ENCODE measurements around the gene MCM7. TPM values are rescaled to one million over a fixed set of nuclear protein-coding genes. Genes with fewer than 3 reads are reported as not detected.

MCM7 gene
- total and polyA plus RNA-seq, 2 of the 4 experiments (the other 2 are of a cell fraction) = 104 to 137 TPM

DNA sequence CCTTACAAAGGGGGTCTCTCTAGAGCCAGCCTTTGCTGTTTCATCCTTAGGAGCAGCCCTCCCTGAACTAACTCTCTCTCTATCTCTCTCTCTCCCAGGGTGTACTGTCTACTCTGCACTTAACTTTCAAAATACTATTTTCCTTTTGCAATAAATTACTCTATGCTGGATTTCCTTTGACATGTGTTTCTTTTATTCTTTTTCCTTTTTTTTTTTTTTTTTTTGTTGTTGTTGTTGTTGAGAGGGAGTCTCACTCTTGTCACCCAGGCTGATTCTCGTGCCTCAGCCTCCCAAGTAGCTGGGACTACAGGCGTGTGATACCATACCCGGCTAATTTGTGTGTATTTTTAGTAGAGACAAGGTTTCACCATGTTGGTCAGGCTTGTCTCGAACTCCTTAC lies 18.2 kb downstream of the MCM7 start:
- Histone ChIP-seq H3K9me3 (ENCODE audit: control insufficient read depth, insufficient read depth, low read length) (no peaks in the 10 kb centered on the region), H2BK5ac (ENCODE audit: low read depth, low read length, poor library complexity, severe bottlenecking) (peak overlapping the region; percentile 26), H3K4ac (ENCODE audit: low read depth, low read length) (peak overlapping the region; percentile 55; the same call in 1 of the 2 replicates), H2AK5ac (ENCODE audit: low read depth, low read length) (peak overlapping the region; percentile 48), H3K14ac (replicated peaks; ENCODE audit: low read depth, low read length) (no peak overlapping the region), H3K18ac (ENCODE audit: low read depth, low read length) (no peak overlapping the region), H2AK9ac (replicated peaks; ENCODE audit: low read depth, low read length, poor library complexity) (peak overlapping the region; percentile 65), H2AFZ (replicated peaks; ENCODE audit: low read length, poor library complexity) (peak overlapping the region; percentile 82), H4K8ac (ENCODE audit: low read depth in 2 of 2, low read length in 2 of 2) (peak overlapping the region in 1 of 2 experiments; percentile 68; a peak in 1 of 4 replicates), H3K56ac (ENCODE audit: extremely low read depth, insufficient read depth, low read length) (no peak overlapping the region), H3K4me1 (ENCODE audit: control insufficient read depth, insufficient read depth, low read length) (peaks cover 15% of the 10 kb centered on the region), H3K79me1 (ENCODE audit: low read depth in 1 of 2, low read length in 2 of 2) (peaks cover 7 to 32% of the 10 kb centered on the region in 2 experiments), H4K91ac (ENCODE audit: insufficient read depth, low read depth, low read length) (peak overlapping the region; percentile 44), H3K9ac (ENCODE audit: low read depth, low read length) (no peak overlapping the region), H2BK120ac (ENCODE audit: low read depth, low read length) (peak overlapping the region; percentile 82), H2BK15ac (ENCODE audit: low read depth, low read length) (peak overlapping the region; percentile 16; the same call in 2 of the 3 replicates), H4K5ac (ENCODE audit: low read depth, low read length) (peak overlapping the region; percentile 41; the same call in 1 of the 2 replicates), H3K36me3 (ENCODE audit: control insufficient read depth, insufficient read depth, low read length) (peaks cover 16% of the 10 kb centered on the region), H3K23ac (ENCODE audit: low read depth, low read length) (no peak overlapping the region), H3K4me2 (ENCODE audit: low read depth, low read length) (no peak overlapping the region), H3K9me1 (ENCODE audit: insufficient read depth, low read length) (peaks cover 13% of the 10 kb centered on the region), H3K27me3 (ENCODE audit: control insufficient read depth, insufficient read depth, low read length) (no peaks in the 10 kb centered on the region), H2BK20ac (ENCODE audit: low read depth, low read length) (peak overlapping the region; percentile 57; the same call in 1 of the 2 replicates), H4K20me1 (ENCODE audit: insufficient read depth, low read length) (peaks cover 21% of the 10 kb centered on the region), H3K4me3 (ENCODE audit: insufficient read depth, low read depth, low read length) (no peak overlapping the region), H3K27ac (ENCODE audit: insufficient read depth, low read length) (no peak overlapping the region)
- ATAC-seq (ENCODE audit: low read depth) (no peak), DNase-seq (no peak)
- ChIA-PET POLR2A (ENCODE audit: unreplicated experiment) (no interaction called here), CTCF (interaction anchor here (0.6 kb wide), 1 partner anchor 132 kb away, joined by 6 read pairs; no protein-coding TSS in a partner anchor)
- dilution Hi-C loops (cut with HindIII; ENCODE audit: low sequenced_read_pairs, unreplicated experiment) (no loop called here), intact Hi-C loops (cut with micrococcal nuclease) (no loop called here), in situ Hi-C loops (cut with MboI; ENCODE audit: low sequenced_read_pairs) (no loop called here)
- no TSS peak for BruUV-seq (replicated peaks)
- WGBS, 2 experiments (ENCODE audit: extremely low coverage in 2 of 2, insufficient read length in 1 of 2) = no CpG with 5 or more reads among the region's 4 CpGs
- TF ChIP-seq MAZ (IDR thresholded peaks at IDR 0.05; ENCODE audit: borderline replicate concordance, low read depth, low read length) = no peak
- TF ChIP-seq MXI1 (IDR thresholded peaks at IDR 0.05; ENCODE audit: borderline replicate concordance, low read depth, low read length) = no peak
- TF ChIP-seq POLR2A (IDR thresholded peaks at IDR 0.05; ENCODE audit: low read depth, low read length) = no peak
- TF ChIP-seq RAD21 (IDR thresholded peaks at IDR 0.05; ENCODE audit: low read length) = no peak
- TF ChIP-seq RFX5 (IDR thresholded peaks at IDR 0.05; ENCODE audit: low read depth, low read length) = no peak
- no peak for TF ChIP-seq FOS (IDR thresholded peaks at IDR 0.05; ENCODE audit: low read depth, low read length)
- no peak for TF ChIP-seq CEBPB (IDR thresholded peaks at IDR 0.05; ENCODE audit: low read depth, low read length)
- TF ChIP-seq BHLHE40 (IDR thresholded peaks at IDR 0.05; ENCODE audit: low read depth, low read length) = no peak
- TF ChIP-seq, protein P1, sequence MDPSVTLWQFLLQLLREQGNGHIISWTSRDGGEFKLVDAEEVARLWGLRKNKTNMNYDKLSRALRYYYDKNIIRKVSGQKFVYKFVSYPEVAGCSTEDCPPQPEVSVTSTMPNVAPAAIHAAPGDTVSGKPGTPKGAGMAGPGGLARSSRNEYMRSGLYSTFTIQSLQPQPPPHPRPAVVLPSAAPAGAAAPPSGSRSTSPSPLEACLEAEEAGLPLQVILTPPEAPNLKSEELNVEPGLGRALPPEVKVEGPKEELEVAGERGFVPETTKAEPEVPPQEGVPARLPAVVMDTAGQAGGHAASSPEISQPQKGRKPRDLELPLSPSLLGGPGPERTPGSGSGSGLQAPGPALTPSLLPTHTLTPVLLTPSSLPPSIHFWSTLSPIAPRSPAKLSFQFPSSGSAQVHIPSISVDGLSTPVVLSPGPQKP (IDR thresholded peaks at IDR 0.05; ENCODE audit: borderline replicate concordance, low read depth, low read length) = no peak
